Neuronal stem cell (in vitro differentiated cells): ENCODE results near the gene VAPB.
A peak's percentile ranks its signal among the peaks of the same experiment; 100 is the strongest.

ENCODE experiments used
- DNase-seq: peaks from one replicate; pipeline ENCODE4 v3.0.0-alpha.2; 2013; ENCODE audit warnings: low spot score
- H2AFZ ChIP-seq: one replicate; pipeline ENCODE4 v1.6.1; 2013; ENCODE audit warnings: mild to moderate bottlenecking, low read length, inconsistent platforms
- H2AK5ac ChIP-seq: 2 replicates; pipeline ENCODE4 v1.6.1; 2013; ENCODE audit warnings: low read depth, mild to moderate bottlenecking, inconsistent platforms, low read length, moderate library complexity, mixed read lengths
- H2BK120ac ChIP-seq: 2 replicates; pipeline ENCODE4 v1.6.1; 2013; ENCODE audit warnings: low read depth, mild to moderate bottlenecking, inconsistent platforms, low read length, moderate library complexity, mixed read lengths
- H2BK12ac ChIP-seq: one replicate; pipeline ENCODE4 v1.6.1; 2013; ENCODE audit warnings: low read length, inconsistent platforms
- H2BK15ac ChIP-seq: 2 replicates; pipeline ENCODE4 v1.6.1; 2013; ENCODE audit warnings: mild to moderate bottlenecking, low read length, inconsistent platforms, mixed read lengths
- H2BK5ac ChIP-seq: one replicate; pipeline ENCODE4 v1.6.1; 2013; ENCODE audit warnings: inconsistent platforms, mild to moderate bottlenecking, low read length, moderate library complexity
- H3K14ac ChIP-seq: one replicate; pipeline ENCODE4 v1.6.1; 2013; ENCODE audit warnings: low read length, inconsistent platforms
- H3K18ac ChIP-seq: 2 replicates; pipeline ENCODE4 v1.6.1; 2013; ENCODE audit warnings: low read length, inconsistent platforms
- H3K23ac ChIP-seq: 2 replicates; pipeline ENCODE4 v1.6.1; 2013; ENCODE audit warnings: low read depth, mild to moderate bottlenecking, mixed read lengths, low read length, inconsistent platforms; ENCODE audit not compliant: poor library complexity
- H3K27ac ChIP-seq: replicated peaks from 3 replicates; pipeline ENCODE4 v1.5.1; 2013; ENCODE audit warnings: low read length, inconsistent platforms
- H3K27me3 ChIP-seq, 3 experiments: 2 replicates each; pipeline ENCODE4 v1.6.1; 2013; ENCODE audit warnings: low read length in 3 of 3, mild to moderate bottlenecking in 2 of 3, inconsistent platforms in 1 of 3, low read depth in 1 of 3, mixed read lengths in 1 of 3, moderate library complexity in 1 of 3; ENCODE audit not compliant: control insufficient read depth in 3 of 3, insufficient read depth in 3 of 3
- H3K36me3 ChIP-seq, 2 donors: replicated peaks in 1 of 2; 2 replicates each; pipeline ENCODE4 v1.6.1; 2013; ENCODE audit warnings: low read length in 2 of 2; ENCODE audit not compliant: control insufficient read depth in 2 of 2, insufficient read depth in 2 of 2
- H3K4ac ChIP-seq: 2 replicates; pipeline ENCODE4 v1.6.1; 2013; ENCODE audit warnings: inconsistent platforms, mild to moderate bottlenecking, low read length, moderate library complexity
- H3K4me1 ChIP-seq, 2 donors: 1 replicate in 1 of 2; 2 replicates in 1 of 2; pipeline ENCODE4 v1.6.1; 2013; ENCODE audit warnings: low read length in 2 of 2, low read depth in 1 of 2; ENCODE audit not compliant: control insufficient read depth in 2 of 2, insufficient read depth in 1 of 2
- H3K4me2 ChIP-seq: one replicate; pipeline ENCODE4 v1.6.1; 2013; ENCODE audit warnings: mild to moderate bottlenecking, low read length, inconsistent platforms; ENCODE audit not compliant: insufficient read depth, poor library complexity, severe bottlenecking
- H3K4me3 ChIP-seq, 2 donors: 2 replicates each; pipeline ENCODE4 v1.5.1; 2013; ENCODE audit warnings: low read length in 2 of 2, mild to moderate bottlenecking in 2 of 2, inconsistent platforms in 1 of 2, moderate library complexity in 1 of 2
- H3K79me1 ChIP-seq: one replicate; pipeline ENCODE4 v1.6.1; 2013; ENCODE audit warnings: low read depth, mild to moderate bottlenecking, inconsistent platforms, low read length, moderate library complexity
- H3K9ac ChIP-seq: one replicate; pipeline ENCODE4 v1.6.1; 2013; ENCODE audit warnings: mild to moderate bottlenecking, low read depth, low read length, inconsistent platforms; ENCODE audit not compliant: poor library complexity
- H3K9me3 ChIP-seq, 2 donors: replicated peaks in 1 of 2; 2 replicates each; pipeline versions ENCODE3 to v1.6.1; 2013; ENCODE audit warnings: low read length in 2 of 2, mild to moderate bottlenecking in 2 of 2, inconsistent platforms in 1 of 2, low read depth in 1 of 2, mixed read lengths in 1 of 2, moderate library complexity in 1 of 2; ENCODE audit not compliant: control insufficient read depth in 2 of 2, insufficient read depth in 1 of 2
- H4K8ac ChIP-seq: one replicate; pipeline ENCODE4 v1.6.1; 2013; ENCODE audit warnings: low read depth, mild to moderate bottlenecking, inconsistent platforms, low read length, moderate library complexity
- H4K91ac ChIP-seq: one replicate; pipeline ENCODE4 v1.6.1; 2013; ENCODE audit warnings: low read length, low read depth, mild to moderate bottlenecking, inconsistent platforms; ENCODE audit not compliant: poor library complexity
- WGBS, 2 donors: extraction: QIAGEN DNeasy Blood & Tissue Kit; methylation state at CpG; one replicate each; pipeline ENCODE4 v1.1.7; 2013; ENCODE audit warnings: missing lambda C conversion rate in 2 of 2, mixed read lengths in 1 of 2; ENCODE audit not compliant: insufficient read length in 2 of 2, insufficient replicate concordance in 1 of 2; ENCODE audit errors: extremely low coverage in 2 of 2; 5-methylcytosine and 5-hydroxymethylcytosine counted together

VAPB gene

GRCh38 chr20:58494923-58495622, 106.0 kb downstream of the VAPB start:
- H2AK5ac ChIP-seq, result no peak overlapping the region
- no peak overlapping the region for H3K4me2 ChIP-seq
- H3K9ac ChIP-seq, result no peak overlapping the region
- no peaks in the 10 kb centered on the region for H3K79me1 ChIP-seq
- H3K4me1 ChIP-seq, result peaks cover 5 to 20% of the 10 kb centered on the region in 2 donors
- H4K8ac ChIP-seq, result no peak overlapping the region
- H2BK12ac ChIP-seq, result no peak overlapping the region
- no peak overlapping the region for H3K4me3 ChIP-seq
- no peak overlapping the region for H3K18ac ChIP-seq
- no peak overlapping the region for H4K91ac ChIP-seq
- no peak overlapping the region for H2AFZ ChIP-seq
- H3K4ac ChIP-seq, result no peak overlapping the region
- no peak overlapping the region for H2BK120ac ChIP-seq
- no CpG with 5 or more reads among the region's 13 CpGs for WGBS, 2 donors
- no peaks in the 10 kb centered on the region for H3K36me3 ChIP-seq
- peak overlapping the region; percentile 43 for H3K14ac ChIP-seq
- H3K27ac ChIP-seq, result no peak overlapping the region
- no peak for DNase-seq
- H3K23ac ChIP-seq, result peak overlapping the region; percentile 48
- H3K27me3 ChIP-seq, result no peaks in the 10 kb centered on the region
- no peak overlapping the region for H2BK15ac ChIP-seq
- peaks cover 5% of the 10 kb centered on the region in 2 donors for H3K9me3 ChIP-seq
- no peak overlapping the region for H2BK5ac ChIP-seq

GRCh38 chr20:58495623-58496428, 106.8 kb downstream of the VAPB start:
- Histone ChIP-seq H3K9me3 (peaks cover 0 to 3% of the 10 kb centered on the region in 2 donors), H2AFZ (peak overlapping the region; percentile 53), H3K4ac (no peak overlapping the region), H3K27me3 (no peaks in the 10 kb centered on the region), H3K18ac (no peak overlapping the region), H3K79me1 (no peaks in the 10 kb centered on the region), H2BK5ac (peak overlapping the region; percentile 10), H3K14ac (no peak overlapping the region), H3K36me3 (no peaks in the 10 kb centered on the region), H3K4me3 (no peak overlapping the region), H3K4me1 (peaks cover 5 to 20% of the 10 kb centered on the region in 2 donors), H3K9ac (no peak overlapping the region), H2AK5ac (peak overlapping the region; percentile 64), H3K4me2 (no peak overlapping the region), H4K8ac (no peak overlapping the region), H2BK120ac (no peak overlapping the region), H4K91ac (no peak overlapping the region), H2BK12ac (peak overlapping the region; percentile 30), H2BK15ac (no peak overlapping the region), H3K27ac (no peak overlapping the region), H3K23ac (peak overlapping the region; percentile 48)
- no CpG with 5 or more reads among the region's 15 CpGs for WGBS, 2 donors
- DNase-seq, result no peak

DNA sequence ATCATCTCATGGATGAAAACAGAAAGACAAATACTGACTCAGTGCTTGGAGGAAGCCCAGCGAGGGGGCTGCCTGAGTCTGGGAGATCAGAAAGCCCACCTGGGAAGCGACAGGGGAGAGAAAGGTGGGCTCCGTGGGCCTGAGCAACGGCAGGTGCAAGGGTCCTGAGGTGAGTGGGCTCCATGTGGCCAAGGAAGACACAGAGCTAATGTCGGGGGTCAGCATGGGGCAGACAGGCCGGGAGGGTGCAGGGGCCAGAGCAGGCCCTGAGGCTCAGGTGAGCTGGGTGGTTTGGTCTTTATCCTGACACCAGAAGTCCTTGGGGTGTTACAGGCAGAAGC, 107.4 kb downstream of the VAPB start:
- Histone ChIP-seq H3K27me3 (no peaks in the 10 kb centered on the region), H2BK12ac (peak overlapping the region; percentile 30), H3K14ac (no peak overlapping the region), H2BK5ac (peak overlapping the region; percentile 10), H4K91ac (no peak overlapping the region), H3K4me2 (no peak overlapping the region), H3K27ac (no peak overlapping the region), H3K23ac (peak overlapping the region; percentile 3), H3K18ac (peak overlapping the region; percentile 83), H4K8ac (no peak overlapping the region), H3K79me1 (no peaks in the 10 kb centered on the region), H2BK15ac (no peak overlapping the region), H2BK120ac (no peak overlapping the region), H3K9me3 (peaks cover 3 to 5% of the 10 kb centered on the region in 2 donors), H3K9ac (no peak overlapping the region), H3K4me1 (peaks cover 5 to 20% of the 10 kb centered on the region in 2 donors), H3K4me3 (no peak overlapping the region), H2AK5ac (peak overlapping the region; percentile 64), H2AFZ (peak overlapping the region; percentile 53), H3K36me3 (no peaks in the 10 kb centered on the region), H3K4ac (no peak overlapping the region)
- no CpG with 5 or more reads among the region's 6 CpGs for WGBS, 2 donors
- DNase-seq, result no peak

DNA sequence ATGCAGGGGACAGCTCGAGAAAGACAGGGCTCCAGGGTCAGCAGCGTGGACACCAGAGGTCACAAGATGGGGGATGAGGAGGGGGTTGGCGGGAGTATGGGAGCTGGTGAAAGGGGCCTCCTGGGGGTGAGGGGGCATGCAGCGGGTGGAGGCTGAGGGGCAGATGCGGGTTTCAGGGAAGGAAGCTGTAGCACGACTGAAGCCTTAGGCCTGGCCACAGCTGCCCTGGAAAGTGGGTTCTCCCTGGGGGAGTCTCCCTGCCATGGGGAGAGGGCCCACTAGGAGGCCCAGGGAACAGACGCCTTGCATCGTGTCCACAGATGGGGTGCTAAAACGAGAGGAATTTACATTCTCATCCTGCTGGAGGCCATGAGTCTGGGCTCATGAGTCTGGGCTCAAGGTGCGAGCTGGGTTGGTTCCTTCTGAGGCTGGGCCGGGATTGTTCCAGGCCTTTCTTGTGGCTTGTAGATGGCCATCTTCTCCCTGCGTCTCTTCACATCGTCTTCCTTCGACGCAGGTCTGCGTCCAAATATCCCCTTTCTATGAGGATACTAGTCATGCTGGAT, 108.1 kb downstream of the VAPB start:
- H2BK15ac ChIP-seq, result no peak overlapping the region
- no peak overlapping the region for H3K4me3 ChIP-seq
- H2BK120ac ChIP-seq, result peak overlapping the region; percentile 24
- H3K23ac ChIP-seq, result no peak overlapping the region
- no peak overlapping the region for H3K4me2 ChIP-seq
- H3K4me1 ChIP-seq, result peaks cover 5 to 20% of the 10 kb centered on the region in 2 donors
- H3K14ac ChIP-seq, result no peak overlapping the region
- no CpG with 5 or more reads among the region's 16 CpGs for WGBS, 2 donors
- no peak overlapping the region for H4K8ac ChIP-seq
- H2AFZ ChIP-seq, result peak overlapping the region; percentile 53
- H2BK5ac ChIP-seq, result peak overlapping the region; percentile 62
- peak overlapping the region; percentile 64 for H3K18ac ChIP-seq
- no peak overlapping the region for H3K4ac ChIP-seq
- H2AK5ac ChIP-seq, result peak overlapping the region; percentile 14
- H3K27me3 ChIP-seq, result no peaks in the 10 kb centered on the region
- H3K9ac ChIP-seq, result no peak overlapping the region
- no peak overlapping the region for H2BK12ac ChIP-seq
- no peak overlapping the region for H4K91ac ChIP-seq
- no peak overlapping the region for H3K27ac ChIP-seq
- no peaks in the 10 kb centered on the region for H3K36me3 ChIP-seq
- H3K79me1 ChIP-seq, result no peaks in the 10 kb centered on the region
- no peak for DNase-seq
- peaks cover 3 to 8% of the 10 kb centered on the region in 2 donors for H3K9me3 ChIP-seq
